DMS114 treated with DMSO at 0.1 percent for 48 hours (cell line): ENCODE measurements around the gene LBH.
"Not testable (repeated sequence)": the region's sequence is repeated elsewhere in the genome, so short reads cannot be mapped to it uniquely, and the experiment has no call there.

ENCODE experiments used
- DNase-seq: peaks from one replicate; lab custom pipeline; 2025; ENCODE audit not compliant: unreplicated experiment; lab: John Stamatoyannopoulos, UW

Gene LBH

GRCh38 chr2:30255466-30256408, 24.4 kb downstream of the LBH start:
- no peak for DNase-seq

GRCh38 chr2:30257266-30258214, 26.2 kb downstream of the LBH start:
- no peak for DNase-seq

- DNase-seq, result no peak
Measured at GRCh38 chr2:30259071-30259470, 27.7 kb downstream of the LBH start.

- no peak for DNase-seq
Measured at GRCh38 chr2:30259827-30260679, 28.7 kb downstream of the LBH start.

- DNase-seq, result no peak
Measured at GRCh38 chr2:30260941-30261340, 29.6 kb downstream of the LBH start.

GRCh38 chr2:30261695-30262211, 30.4 kb downstream of the LBH start:
- DNase-seq, result no peak

GRCh38 chr2:30262716-30263309, 31.5 kb downstream of the LBH start:
- no peak for DNase-seq

- no peak for DNase-seq
Measured at GRCh38 chr2:30264274-30264673, 32.9 kb downstream of the LBH start.

GRCh38 chr2:30265052-30266015, 34.0 kb downstream of the LBH start:
- DNase-seq, result no peak

GRCh38 chr2:30266051-30266621, 34.8 kb downstream of the LBH start:
- DNase-seq, result no peak

- DNase-seq, result no peak
Measured at GRCh38 chr2:30266705-30267104, 35.4 kb downstream of the LBH start.

GRCh38 chr2:30267161-30267975, 36.0 kb downstream of the LBH start:
- no peak for DNase-seq

GRCh38 chr2:30268296-30268871, 37.0 kb downstream of the LBH start:
- DNase-seq, result no peak

GRCh38 chr2:30269114-30269770, 37.9 kb downstream of the LBH start:
- not testable (repeated sequence) for DNase-seq

- DNase-seq, result no peak
Measured at GRCh38 chr2:30269771-30270145, 38.4 kb downstream of the LBH start.

GRCh38 chr2:30270166-30270565, 38.8 kb downstream of the LBH start:
- no peak for DNase-seq

- DNase-seq, result no peak
Measured at GRCh38 chr2:30271301-30271700, 40.0 kb downstream of the LBH start.
